Measurements from ENCODE around the gene BLID. TPM values are rescaled to one million over a fixed set of nuclear protein-coding genes. Genes with fewer than 3 reads are reported as not detected.

Gene BLID
- total RNA-seq, 2 donors from 2014 or later, result 3.3 TPM; not detected in 1

- H3K27ac ChIP-seq, result peak overlapping the region; percentile 76 to 77
- DNase-seq (ENCODE audit: low spot score), result peak; percentile 51
- no peaks in the 10 kb centered on the region for H3K4me1 ChIP-seq (replicated peaks)
- H3K27me3 ChIP-seq (replicated peaks; ENCODE audit: insufficient read depth), result peaks cover 3% of the 10 kb centered on the region
- intact Hi-C loops (cut with DNase I), result loop anchor here (1.0 to 10.0 kb wide), 6 partner anchors 79 to 445 kb away; no protein-coding TSS in a partner anchor
- H3K36me3 ChIP-seq, result no peaks in the 10 kb centered on the region
- WGBS, result 3% methylated on average over 13 of the region's 13 CpGs
- TF ChIP-seq POLR2A (IDR thresholded peaks at IDR 0.05), result no peak
- peak in 3 of 4 experiments; percentile 41 to 59 (median 53) for TF ChIP-seq CTCF (IDR thresholded peaks at IDR 0.05)
- TF ChIP-seq POLR2AphosphoS5 (IDR thresholded peaks at IDR 0.05), result peak; percentile 27
- H3K9me3 ChIP-seq, result no peaks in the 10 kb centered on the region
- peak overlapping the region; percentile 24 to 32 for H3K4me3 ChIP-seq
Measured at GRCh38 chr11:122101625-122102291, 14.3 kb downstream of the BLID start.

- no peaks in the 10 kb centered on the region for H3K36me3 ChIP-seq
- no peaks in the 10 kb centered on the region for H3K9me3 ChIP-seq
- intact Hi-C loops (cut with DNase I), result loop anchor here (1.0 to 10.0 kb wide), 6 partner anchors 78 to 444 kb away; no protein-coding TSS in a partner anchor
- peak; percentile 29 for DNase-seq (ENCODE audit: low spot score)
- peaks cover 3% of the 10 kb centered on the region for H3K27me3 ChIP-seq (replicated peaks; ENCODE audit: insufficient read depth)
- H3K27ac ChIP-seq, result peak overlapping the region; percentile 76 to 77
- no peak for TF ChIP-seq CTCF (IDR thresholded peaks at IDR 0.05)
- TF ChIP-seq POLR2AphosphoS5 (IDR thresholded peaks at IDR 0.05), result no peak
- TF ChIP-seq POLR2A (IDR thresholded peaks at IDR 0.05), result no peak
- peak overlapping the region; percentile 24 to 32 for H3K4me3 ChIP-seq
- no peaks in the 10 kb centered on the region for H3K4me1 ChIP-seq (replicated peaks)
- 7% methylated on average over 11 of the region's 11 CpGs for WGBS
Measured at GRCh38 chr11:122100756-122101080, 15.3 kb downstream of the BLID start.

- 3% methylated on average over 27 of the region's 27 CpGs for WGBS
- DNase-seq (ENCODE audit: low spot score), result peak; percentile 36
- Histone ChIP-seq H3K4me1 (replicated peaks) (no peaks in the 10 kb centered on the region), H3K36me3 (no peaks in the 10 kb centered on the region), H3K27me3 (replicated peaks; ENCODE audit: insufficient read depth) (peaks cover 3% of the 10 kb centered on the region), H3K27ac (peak overlapping the region; percentile 76 to 77), H3K9me3 (no peaks in the 10 kb centered on the region), H3K4me3 (peak overlapping the region; percentile 24 to 32)
- intact Hi-C loops (cut with DNase I), result loop anchor here (2.0 to 10.0 kb wide), 5 partner anchors 78 to 428 kb away; no protein-coding TSS in a partner anchor
- TF ChIP-seq POLR2AphosphoS5 (IDR thresholded peaks at IDR 0.05), result no peak
- no peak for TF ChIP-seq CTCF (IDR thresholded peaks at IDR 0.05)
- TF ChIP-seq POLR2A (IDR thresholded peaks at IDR 0.05), result no peak
Measured at GRCh38 chr11:122100037-122100755, 15.8 kb downstream of the BLID start.

GRCh38 chr11:122099374-122100036 lies 16.5 kb downstream of the BLID start:
- TF ChIP-seq CTCF (IDR thresholded peaks at IDR 0.05), result no peak
- no peak for TF ChIP-seq POLR2A (IDR thresholded peaks at IDR 0.05)
- TF ChIP-seq POLR2AphosphoS5 (IDR thresholded peaks at IDR 0.05), result no peak
- Histone ChIP-seq H3K36me3 (no peaks in the 10 kb centered on the region), H3K9me3 (no peaks in the 10 kb centered on the region), H3K4me1 (replicated peaks) (no peaks in the 10 kb centered on the region), H3K4me3 (peak overlapping the region; percentile 24 to 32), H3K27me3 (replicated peaks; ENCODE audit: insufficient read depth) (peaks cover 3% of the 10 kb centered on the region), H3K27ac (peak overlapping the region; percentile 76 to 77)
- peak; percentile 11 for DNase-seq (ENCODE audit: low spot score)
- WGBS, result 14% methylated on average over 13 of the region's 13 CpGs
- intact Hi-C loops (cut with DNase I), result loop anchor here (2.0 to 10.0 kb wide), 6 partner anchors 58 to 427 kb away; no protein-coding TSS in a partner anchor

All from prostate gland (tissue), 2 donors.